ENCODE measurements around the gene HSPA1A. TPM values are rescaled to one million over a fixed set of nuclear protein-coding genes. Genes with fewer than 3 reads are reported as not detected.

Gene HSPA1A
- total and polyA plus RNA-seq, 9 of the 15 experiments (the other 6 are each of a cell fraction or from before 2014, with no cell fraction given) = 2.2 to 273 (median 107) TPM

DNA sequence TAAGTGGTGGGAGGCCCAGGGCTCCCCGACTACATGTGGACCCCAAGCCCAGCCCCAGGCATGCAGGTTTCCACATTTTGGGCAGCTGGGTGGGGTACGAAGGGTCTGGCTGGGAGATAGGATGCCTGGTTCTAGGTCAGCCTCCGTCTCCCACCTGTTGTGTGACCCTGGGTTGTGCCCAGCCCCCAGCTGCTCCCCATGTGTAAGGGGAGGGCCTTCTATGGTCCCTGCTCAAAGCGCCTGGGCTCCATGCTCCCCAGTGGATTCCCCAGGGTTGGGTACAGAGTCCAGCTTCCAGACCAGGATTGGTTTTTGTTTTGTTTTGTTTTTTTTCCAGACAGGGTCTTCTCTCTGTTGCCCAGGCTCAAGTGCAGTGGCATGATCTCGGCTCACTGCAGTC, 37.1 kb upstream of the HSPA1A start:
- Histone ChIP-seq H3K4me1 (replicated peaks in 1 of 2; ENCODE audit: control insufficient read depth in 2 of 2, insufficient read depth in 2 of 2, low read length in 2 of 2) (peaks cover 39 to 81% of the 10 kb centered on the region in 2 experiments), H3K36me3 (ENCODE audit: control insufficient read depth, insufficient read depth, low read length) (peaks cover 58% of the 10 kb centered on the region; the same call in 2 of the 3 replicates), H3K9me1 (ENCODE audit: control insufficient read depth, insufficient read depth, low read length) (peaks cover 6% of the 10 kb centered on the region), H3K27me3 (ENCODE audit: control insufficient read depth in 2 of 2, insufficient read depth in 2 of 2, low read length in 2 of 2) (no peaks in the 10 kb centered on the region), H3K4me2 (ENCODE audit: insufficient read depth, low read length) (no peak overlapping the region), H3K9ac (ENCODE audit: insufficient read depth in 1 of 2, low read depth in 2 of 2, low read length in 2 of 2) (peak overlapping the region; percentile 64 to 88; a peak in 3 of 4 replicates), H2AFZ (ENCODE audit: low read depth, low read length) (no peak overlapping the region), H3K4me3 (no peak overlapping the region), H3K79me2 (ENCODE audit: control insufficient read depth, insufficient read depth, low read length) (no peaks in the 10 kb centered on the region), H3K27ac (ENCODE audit: extremely low read depth, low read depth, low read length) (peak overlapping the region; percentile 87), H3K9me3 (replicated peaks; ENCODE audit: control insufficient read depth, insufficient read depth, low read depth, low read length) (no peaks in the 10 kb centered on the region), H4K20me1 (replicated peaks; ENCODE audit: control insufficient read depth, insufficient read depth, low read length) (no peaks in the 10 kb centered on the region)
- no peak for DNase-seq (ENCODE audit: extremely low read depth in 1 of 4, low spot score in 3 of 4)
- WGBS (ENCODE audit: insufficient coverage, low coverage, missing lambda C conversion rate) = 83% methylated on average over 5 of the region's 5 CpGs
- FAIRE-seq = no peak
- TF ChIP-seq POLR2G (IDR thresholded peaks at IDR 0.05; ENCODE audit: low read depth, low read length) (0 out of 2 replicates have a peak, but pooled peaks have one; percentile 38), ZNF76 (CRISPR knock-in tag; IDR thresholded peaks at IDR 0.05; ENCODE audit: borderline replicate concordance) (0 out of 2 replicates have a peak, but pooled peaks have one; percentile 33), ZBTB7A (IDR thresholded peaks at IDR 0.05; ENCODE audit: borderline replicate concordance, control insufficient read depth, low read depth, low read length) (peak; percentile 50; the same call in 1 of the 2 replicates), ZKSCAN8 (CRISPR knock-in tag; IDR thresholded peaks at IDR 0.05) (no peak), E2F3 (CRISPR knock-in tag; IDR thresholded peaks at IDR 0.05) (0 out of 2 replicates have a peak, but pooled peaks have one; percentile 9), HSF4 (CRISPR knock-in tag; IDR thresholded peaks at IDR 0.05; ENCODE audit: borderline replicate concordance) (no peak)
- TF ChIP-seq, protein P1, sequence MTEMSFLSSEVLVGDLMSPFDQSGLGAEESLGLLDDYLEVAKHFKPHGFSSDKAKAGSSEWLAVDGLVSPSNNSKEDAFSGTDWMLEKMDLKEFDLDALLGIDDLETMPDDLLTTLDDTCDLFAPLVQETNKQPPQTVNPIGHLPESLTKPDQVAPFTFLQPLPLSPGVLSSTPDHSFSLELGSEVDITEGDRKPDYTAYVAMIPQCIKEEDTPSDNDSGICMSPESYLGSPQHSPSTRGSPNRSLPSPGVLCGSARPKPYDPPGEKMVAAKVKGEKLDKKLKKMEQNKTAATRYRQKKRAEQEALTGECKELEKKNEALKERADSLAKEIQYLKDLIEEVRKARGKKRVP (CRISPR knock-in tag; IDR thresholded peaks at IDR 0.05) = no peak
- in situ Hi-C loops (cut with MboI) = no loop called here
- intact Hi-C loops (cut with micrococcal nuclease) = loop anchor here (10.0 kb wide), 1 partner anchor 233 kb away; the partner anchor contains the start of genes ATP6V1G2, DDX39B and NFKBIL1
- ATAC-seq = no peak
- CTCF ChIA-PET (ENCODE audit: low intra/inter-chr PET ratio) = interaction anchor here (1.1 kb wide), 1 partner anchor 52 kb away, joined by 4 read pairs; no protein-coding TSS in a partner anchor
- POLR2A ChIA-PET = interaction anchor here (0.7 to 8.8 kb wide), 21 partner anchors 8 to 181 kb away, joined by 3 to 47 read pairs (median 5); partner anchors contain the start of genes BAG6, DDAH2, HSPA1A and HSPA1B
- BruUV-seq (replicated peaks) = no TSS peak
